PC-9 (cell line): ENCODE measurements around the gene GREB1L. TPM values are rescaled to one million over a fixed set of nuclear protein-coding genes. Genes with fewer than 3 reads are reported as not detected.

Experiments used
- BruUV-seq: library from RNA; stranded (reverse); fragments of 400-500 nt; replicated peaks from 2 replicates; lab custom pipeline; 2021; lab: Mats Ljungman, UMichigan
- CTCF ChIA-PET: fragments of 300-600 bp; sonication (Branson Sonifier 250); formaldehyde crosslinking; loops from one replicate; lab custom pipeline; 2022; ENCODE audit warnings: antibody characterized with exemption; lab: Charles Lee
- POLR2A ChIA-PET: fragments of 300-600 bp; sonication (Branson Sonifier 250); formaldehyde crosslinking; loops from one replicate; lab custom pipeline; 2022; ENCODE audit warnings: antibody characterized with exemption; ENCODE audit not compliant: unreplicated experiment; lab: Charles Lee
- DNase-seq, 2 experiments: peaks; one replicate each; pipeline versions ENCODE4 v3.0.0 to v3.0.0-alpha.2; 2015 to 2022; ENCODE audit warnings: mixed read lengths in 1 of 2
- H2AFZ ChIP-seq: fragments of 200-600 bp; sonication (generic); 2 replicates; pipeline ENCODE4 v1.8.1; 2017; ENCODE audit warnings: antibody characterized with exemption
- H3F3A ChIP-seq: fragments of 200-600 bp; sonication (generic); 2 replicates; pipeline ENCODE4 v1.8.1; 2017; ENCODE audit warnings: antibody characterized with exemption, mild to moderate bottlenecking, low read depth; ENCODE audit not compliant: insufficient read depth
- H3K27ac ChIP-seq: fragments of 200-600 bp; sonication (generic); 2 replicates; pipeline ENCODE4 v1.6.1; 2016; ENCODE audit warnings: mixed run types
- H3K27me3 ChIP-seq: fragments of 200-600 bp; sonication (generic); 2 replicates; pipeline ENCODE4 v1.6.1; 2016; ENCODE audit warnings: low read depth, mixed run types; ENCODE audit not compliant: insufficient read depth
- H3K36me3 ChIP-seq: fragments of 200-600 bp; sonication (generic); 2 replicates; pipeline ENCODE4 v1.6.1; 2016; ENCODE audit warnings: low read depth, mixed run types
- H3K4me1 ChIP-seq: fragments of 200-600 bp; sonication (generic); replicated peaks from 2 replicates; pipeline ENCODE4 v1.6.1; 2016; ENCODE audit warnings: mixed run types; ENCODE audit not compliant: insufficient read depth
- H3K4me2 ChIP-seq: fragments of 200-600 bp; sonication (generic); 2 replicates; pipeline ENCODE4 v1.6.1; 2017; ENCODE audit warnings: mixed run types
- H3K4me3 ChIP-seq: fragments of 200-600 bp; sonication (generic); 2 replicates; pipeline ENCODE4 v1.6.1; 2016; ENCODE audit warnings: mixed run types
- H3K79me2 ChIP-seq: fragments of 200-600 bp; sonication (generic); 2 replicates; pipeline ENCODE4 v1.6.1; 2017; ENCODE audit warnings: low read depth, mixed run types
- H3K9me2 ChIP-seq: fragments of 200-600 bp; sonication (generic); 2 replicates; pipeline ENCODE4 v1.8.1; 2017; ENCODE audit warnings: mild to moderate bottlenecking; ENCODE audit not compliant: insufficient read depth
- H3K9me3 ChIP-seq: fragments of 200-600 bp; sonication (generic); 2 replicates; pipeline ENCODE4 v1.8.1; 2016; ENCODE audit warnings: low read depth; ENCODE audit not compliant: insufficient read depth
- H4K20me1 ChIP-seq: fragments of 200-600 bp; sonication (generic); 2 replicates; pipeline ENCODE4 v1.8.1; 2017; ENCODE audit not compliant: insufficient read depth
- CTCF ChIP-seq: fragments of 200-600 bp; sonication (generic); conservative IDR thresholded peaks from 2 replicates; pipeline ENCODE4 v1.6.1; 2017; ENCODE audit warnings: mixed run types, antibody characterized with exemption, mild to moderate bottlenecking, moderate library complexity
- EZH2 ChIP-seq: fragments of 200-600 bp; sonication (generic); IDR thresholded peaks from 2 replicates; pipeline ENCODE4 v1.8.0; 2017; ENCODE audit warnings: antibody characterized with exemption, low read depth
- intact Hi-C: fragments of 100-400 bp; cut with micrococcal nuclease; formaldehyde crosslinking; loops from one replicate; pipeline ENCODE4 v1.10.0; 2022; ENCODE audit not compliant: unreplicated experiment
- total RNA-seq: library from RNA; stranded (reverse); gene quantifications from 2 replicates; pipeline ENCODE4 v1.2.3, GENCODE V29; 2021

The GREB1L gene
- total RNA-seq, 1 experiment from 2014 or later = 6.0 TPM

- Histone ChIP-seq H3K4me1 (no peaks in the 10 kb centered on the region), H3K79me2 (no peaks in the 10 kb centered on the region), H3K27ac (no peak overlapping the region), H2AFZ (no peak overlapping the region), H3K4me2 (no peak overlapping the region), H3K27me3 (no peaks in the 10 kb centered on the region), H3F3A (no peaks in the 10 kb centered on the region), H3K4me3 (no peak overlapping the region), H3K9me2 (no peaks in the 10 kb centered on the region), H4K20me1 (no peaks in the 10 kb centered on the region), H3K36me3 (no peaks in the 10 kb centered on the region), H3K9me3 (no peaks in the 10 kb centered on the region)
- ChIA-PET CTCF (no interaction called here), POLR2A (no interaction called here)
- intact Hi-C loops = no loop called here
- no peak for DNase-seq
- no TSS peak for BruUV-seq
- no peak for TF ChIP-seq EZH2
- TF ChIP-seq CTCF = no peak
Observed at GRCh38 chr18:21383031-21383430, 141.0 kb downstream of the GREB1L start.

GRCh38 chr18:21386523-21387240, 144.7 kb downstream of the GREB1L start:
- Histone ChIP-seq H4K20me1 (no peaks in the 10 kb centered on the region), H3K27ac (no peak overlapping the region), H3F3A (peaks cover 13% of the 10 kb centered on the region), H3K4me3 (no peak overlapping the region), H2AFZ (no peak overlapping the region), H3K79me2 (no peaks in the 10 kb centered on the region), H3K9me3 (no peaks in the 10 kb centered on the region), H3K36me3 (no peaks in the 10 kb centered on the region), H3K27me3 (no peaks in the 10 kb centered on the region), H3K4me2 (no peak overlapping the region), H3K4me1 (peaks cover 24% of the 10 kb centered on the region), H3K9me2 (no peaks in the 10 kb centered on the region)
- TF ChIP-seq CTCF (no peak), EZH2 (no peak)
- no TSS peak for BruUV-seq
- POLR2A ChIA-PET = no interaction called here
- intact Hi-C loops = no loop called here
- CTCF ChIA-PET = no interaction called here
- DNase-seq = no peak

- Histone ChIP-seq H3K9me2 (no peaks in the 10 kb centered on the region), H3K27ac (no peak overlapping the region), H3K9me3 (no peaks in the 10 kb centered on the region), H2AFZ (no peak overlapping the region), H3K4me1 (peaks cover 31% of the 10 kb centered on the region), H3K79me2 (no peaks in the 10 kb centered on the region), H4K20me1 (no peaks in the 10 kb centered on the region), H3K27me3 (no peaks in the 10 kb centered on the region), H3K4me3 (no peak overlapping the region), H3K36me3 (no peaks in the 10 kb centered on the region), H3K4me2 (no peak overlapping the region), H3F3A (peaks cover 20% of the 10 kb centered on the region)
- POLR2A ChIA-PET = no interaction called here
- CTCF ChIA-PET = interaction anchor here (0.7 kb wide), 1 partner anchor 99 kb away, joined by 3 read pairs; no protein-coding TSS in a partner anchor
- TF ChIP-seq EZH2 (no peak), CTCF (no peak)
- intact Hi-C loops = no loop called here
- no peak for DNase-seq
- no TSS peak for BruUV-seq
Observed at GRCh38 chr18:21387886-21388285, 145.9 kb downstream of the GREB1L start.
